Activated CD4-positive, alpha-beta T cell treated with anti-CD3 and anti-CD28 coated beads, Interleukin-2, amount 10 ng/mL, durations not matched to agents 24 days and 14 days (primary cell): ENCODE results near the gene EXT2. TPM values are rescaled to one million over a fixed set of nuclear protein-coding genes. Genes with fewer than 3 reads are reported as not detected.

Experiments used
- DNase-seq: peaks from one replicate; pipeline ENCODE4 v3.0.0; 2022
- H3K27ac Mint-ChIP-seq: one replicate; pipeline ENCODE4 v1.8.0; 2022; ENCODE audit warnings: mild to moderate bottlenecking, mixed read lengths
- H3K27me3 Mint-ChIP-seq: one replicate; pipeline ENCODE4 v1.8.0; 2022; ENCODE audit warnings: mixed read lengths
- H3K36me3 Mint-ChIP-seq: one replicate; pipeline ENCODE4 v1.8.0; 2022; ENCODE audit warnings: low read depth, mild to moderate bottlenecking, mixed read lengths
- H3K4me1 Mint-ChIP-seq: one replicate; pipeline ENCODE4 v1.8.0; 2021; ENCODE audit warnings: mixed read lengths
- H3K4me3 Mint-ChIP-seq: one replicate; pipeline ENCODE4 v1.8.0; 2022; ENCODE audit warnings: mild to moderate bottlenecking, moderate library complexity, mixed read lengths
- H3K9me3 Mint-ChIP-seq: one replicate; pipeline ENCODE4 v1.8.0; 2021; ENCODE audit warnings: mixed read lengths
- intact Hi-C: fragments of 100-400 bp; cut with micrococcal nuclease; formaldehyde crosslinking; loops from one replicate; pipeline ENCODE4 v1.15.1; 2023
- total RNA-seq: library from RNA; stranded (reverse); gene quantifications from 2 replicates; pipeline ENCODE4 v1.2.3, GENCODE V29; 2022

Gene EXT2
- total RNA-seq, 1 donor from 2014 or later: 35.1 TPM

DNA sequence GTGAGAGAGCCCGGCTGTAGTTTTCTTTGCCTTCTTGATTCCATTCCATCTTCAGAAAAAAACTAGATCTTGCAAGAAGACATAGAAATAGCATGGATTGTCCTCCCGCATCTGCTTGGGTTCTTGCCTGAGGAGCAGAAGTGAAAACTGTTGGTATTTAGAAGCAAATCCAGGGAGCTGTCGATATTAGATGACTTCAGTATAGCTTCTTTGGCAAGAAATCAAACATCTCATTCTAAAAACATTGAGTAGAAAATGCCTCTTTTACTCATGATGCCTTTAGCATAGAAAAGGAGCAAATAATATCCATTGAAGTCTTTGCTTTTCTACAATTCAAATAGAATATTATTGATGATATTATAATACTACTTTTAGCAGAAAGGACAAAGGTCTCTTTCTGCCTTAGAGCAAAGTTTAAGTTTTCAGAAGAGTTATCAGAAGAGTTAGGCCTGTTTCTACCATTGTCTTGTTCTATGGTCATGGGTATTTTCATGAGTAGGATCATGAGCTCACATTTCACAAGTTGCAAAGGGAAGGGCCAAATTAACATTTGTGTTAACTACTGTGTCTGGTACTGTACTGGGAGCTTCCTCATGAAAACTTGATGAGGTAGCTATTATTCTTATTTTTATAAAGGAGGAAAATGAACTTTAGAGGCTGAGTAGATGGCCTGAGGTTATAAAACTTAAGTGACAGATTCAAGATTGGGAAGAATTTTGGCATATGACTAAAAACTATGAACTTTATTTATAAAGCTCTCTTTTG, 49.7 kb downstream of the EXT2 start:
- Mint-ChIP-seq H3K27me3 (no peaks in the 10 kb centered on the region), H3K4me3 (no peak overlapping the region), H3K9me3 (no peaks in the 10 kb centered on the region), H3K36me3 (peaks cover 27% of the 10 kb centered on the region), H3K4me1 (no peaks in the 10 kb centered on the region), H3K27ac (no peak overlapping the region)
- intact Hi-C loops: no loop called here
- no peak for DNase-seq

DNA sequence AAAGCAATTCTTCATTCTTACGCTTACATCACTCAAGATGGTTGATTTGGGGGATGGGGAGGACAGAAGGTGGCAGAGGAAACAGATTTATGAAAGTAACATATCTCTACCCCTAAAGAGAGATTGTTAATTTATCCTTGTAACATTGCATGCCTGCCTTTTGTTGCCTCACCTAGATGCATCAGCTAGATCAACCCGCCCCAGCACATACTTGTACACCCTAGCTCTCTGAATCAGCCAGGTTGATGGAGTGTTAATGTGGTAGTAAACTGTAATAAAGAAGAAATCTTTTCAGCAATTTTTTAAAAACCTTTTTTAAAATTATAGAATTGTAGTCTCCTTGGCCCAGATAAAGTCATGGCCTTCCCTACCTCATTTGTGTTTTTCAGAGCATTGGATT, 51.5 kb downstream of the EXT2 start:
- peaks cover 5% of the 10 kb centered on the region for H3K9me3 Mint-ChIP-seq
- H3K27me3 Mint-ChIP-seq: no peaks in the 10 kb centered on the region
- DNase-seq: no peak
- peaks cover 40% of the 10 kb centered on the region for H3K36me3 Mint-ChIP-seq
- no peaks in the 10 kb centered on the region for H3K4me1 Mint-ChIP-seq
- intact Hi-C loops: no loop called here
- no peak overlapping the region for H3K4me3 Mint-ChIP-seq
- H3K27ac Mint-ChIP-seq: no peak overlapping the region

DNA sequence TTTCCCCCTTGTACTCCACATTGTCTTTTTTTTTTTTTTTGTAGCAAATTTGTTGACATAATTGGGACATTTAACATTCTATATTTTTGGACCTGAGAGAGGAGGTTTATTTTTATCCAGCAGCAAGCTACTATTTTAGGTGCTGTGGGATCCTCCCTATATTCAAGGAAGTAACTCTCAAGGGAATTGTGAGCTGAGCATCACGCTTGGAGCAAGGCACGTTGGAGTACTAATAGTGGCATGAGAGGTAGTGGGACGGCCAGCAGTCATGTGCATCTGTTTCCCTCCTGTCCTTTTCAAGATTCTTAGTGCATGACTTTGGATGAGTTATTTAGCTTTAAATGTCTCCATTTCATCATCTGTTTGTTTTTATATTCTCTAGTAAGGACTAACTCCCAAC, 52.3 kb downstream of the EXT2 start:
- no peak for DNase-seq
- H3K27ac Mint-ChIP-seq: no peak overlapping the region
- H3K27me3 Mint-ChIP-seq: no peaks in the 10 kb centered on the region
- H3K36me3 Mint-ChIP-seq: peaks cover 45% of the 10 kb centered on the region
- intact Hi-C loops: no loop called here
- H3K4me1 Mint-ChIP-seq: no peaks in the 10 kb centered on the region
- H3K9me3 Mint-ChIP-seq: peaks cover 6% of the 10 kb centered on the region
- no peak overlapping the region for H3K4me3 Mint-ChIP-seq

DNA sequence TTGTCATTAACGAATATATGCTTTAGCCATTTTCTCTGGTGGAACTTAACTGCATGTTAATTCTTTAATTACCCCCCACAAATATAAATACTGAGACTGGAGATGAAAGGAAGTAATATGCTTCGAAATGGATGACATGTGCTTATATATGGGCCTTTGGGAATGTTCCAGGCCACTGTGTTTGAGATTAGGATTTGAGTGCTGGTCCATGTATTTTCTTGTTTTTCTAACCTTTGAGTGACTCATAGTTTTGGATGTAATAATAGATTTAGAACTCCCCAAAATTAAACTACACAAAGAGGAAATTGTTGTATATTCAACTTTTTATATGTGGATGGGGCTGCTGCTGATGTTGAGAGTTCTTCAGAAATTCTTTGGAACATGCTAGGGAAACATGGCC, 54.2 kb downstream of the EXT2 start:
- H3K27ac Mint-ChIP-seq: no peak overlapping the region
- H3K9me3 Mint-ChIP-seq: peaks cover 12% of the 10 kb centered on the region
- H3K4me1 Mint-ChIP-seq: no peaks in the 10 kb centered on the region
- no peak overlapping the region for H3K4me3 Mint-ChIP-seq
- intact Hi-C loops: no loop called here
- DNase-seq: no peak
- no peaks in the 10 kb centered on the region for H3K27me3 Mint-ChIP-seq
- H3K36me3 Mint-ChIP-seq: peaks cover 51% of the 10 kb centered on the region

DNA sequence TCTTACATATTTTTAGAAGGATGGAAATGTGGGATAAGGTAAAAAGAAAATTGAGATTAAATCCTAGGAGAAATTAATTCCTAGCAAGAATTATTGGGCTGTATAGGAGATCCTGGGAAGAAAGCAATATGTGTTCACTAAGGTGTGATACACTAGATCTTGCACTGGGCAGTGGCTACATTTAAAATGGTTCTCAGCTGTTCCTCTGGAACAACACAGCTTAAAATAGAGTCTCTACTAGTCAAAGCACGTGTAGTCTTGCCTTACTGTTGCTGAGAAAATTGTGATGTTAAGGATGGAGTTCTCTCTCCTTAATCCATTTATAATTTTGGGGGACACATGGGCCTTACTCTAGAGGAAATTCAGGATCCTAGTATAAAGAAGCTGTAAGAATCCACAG, 54.9 kb downstream of the EXT2 start:
- Mint-ChIP-seq H3K4me1 (no peaks in the 10 kb centered on the region), H3K9me3 (peaks cover 16% of the 10 kb centered on the region), H3K36me3 (peaks cover 55% of the 10 kb centered on the region), H3K27ac (no peak overlapping the region), H3K4me3 (no peak overlapping the region), H3K27me3 (no peaks in the 10 kb centered on the region)
- DNase-seq: no peak
- intact Hi-C loops: no loop called here

DNA sequence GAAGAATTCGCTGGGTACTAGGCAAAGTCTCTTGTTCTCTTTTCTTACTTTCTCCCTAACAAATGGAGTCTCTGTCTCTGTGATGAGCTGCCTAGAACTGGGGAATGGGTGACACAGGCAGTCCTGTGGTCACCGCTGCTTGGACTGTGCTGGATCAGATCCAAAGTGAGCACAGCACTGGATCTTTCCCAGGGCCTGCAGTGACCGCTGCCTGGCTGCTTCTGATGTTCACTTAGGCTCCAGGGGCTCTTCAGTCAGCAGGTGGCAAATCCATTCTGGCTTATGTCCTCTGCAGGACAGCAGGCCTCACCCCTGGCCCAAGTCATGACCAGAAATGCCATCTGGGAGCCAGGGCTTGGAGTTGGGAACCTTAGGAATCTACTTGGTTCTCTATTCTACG, 61.5 kb downstream of the EXT2 start:
- H3K4me3 Mint-ChIP-seq: no peak overlapping the region
- H3K36me3 Mint-ChIP-seq: peaks cover 37% of the 10 kb centered on the region
- peaks cover 15% of the 10 kb centered on the region for H3K9me3 Mint-ChIP-seq
- no peaks in the 10 kb centered on the region for H3K27me3 Mint-ChIP-seq
- H3K27ac Mint-ChIP-seq: no peak overlapping the region
- peaks cover 12% of the 10 kb centered on the region for H3K4me1 Mint-ChIP-seq
- intact Hi-C loops: no loop called here
- no peak for DNase-seq

DNA sequence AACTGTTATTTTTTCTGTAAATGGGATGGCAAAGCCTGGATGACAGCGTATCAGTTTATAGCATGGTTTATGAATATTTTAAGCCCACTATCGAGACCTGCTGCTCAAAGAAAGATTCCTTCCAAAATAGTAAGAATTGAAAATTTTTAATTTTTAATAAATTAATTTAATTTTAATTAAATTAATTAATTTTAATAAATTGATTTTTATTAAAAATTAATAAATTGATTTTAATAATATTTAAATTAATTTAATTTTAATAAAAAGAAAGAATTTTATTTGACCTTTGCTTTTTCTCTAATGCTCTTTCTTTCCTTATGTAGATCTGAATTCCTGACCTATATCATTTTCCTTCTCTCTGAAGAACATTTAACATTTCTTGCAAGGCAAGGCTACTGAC, 62.9 kb downstream of the EXT2 start:
- Mint-ChIP-seq H3K27ac (no peak overlapping the region), H3K27me3 (no peaks in the 10 kb centered on the region), H3K9me3 (peaks cover 12% of the 10 kb centered on the region), H3K4me1 (peaks cover 12% of the 10 kb centered on the region), H3K4me3 (no peak overlapping the region), H3K36me3 (peaks cover 29% of the 10 kb centered on the region)
- intact Hi-C loops: no loop called here
- DNase-seq: no peak

DNA sequence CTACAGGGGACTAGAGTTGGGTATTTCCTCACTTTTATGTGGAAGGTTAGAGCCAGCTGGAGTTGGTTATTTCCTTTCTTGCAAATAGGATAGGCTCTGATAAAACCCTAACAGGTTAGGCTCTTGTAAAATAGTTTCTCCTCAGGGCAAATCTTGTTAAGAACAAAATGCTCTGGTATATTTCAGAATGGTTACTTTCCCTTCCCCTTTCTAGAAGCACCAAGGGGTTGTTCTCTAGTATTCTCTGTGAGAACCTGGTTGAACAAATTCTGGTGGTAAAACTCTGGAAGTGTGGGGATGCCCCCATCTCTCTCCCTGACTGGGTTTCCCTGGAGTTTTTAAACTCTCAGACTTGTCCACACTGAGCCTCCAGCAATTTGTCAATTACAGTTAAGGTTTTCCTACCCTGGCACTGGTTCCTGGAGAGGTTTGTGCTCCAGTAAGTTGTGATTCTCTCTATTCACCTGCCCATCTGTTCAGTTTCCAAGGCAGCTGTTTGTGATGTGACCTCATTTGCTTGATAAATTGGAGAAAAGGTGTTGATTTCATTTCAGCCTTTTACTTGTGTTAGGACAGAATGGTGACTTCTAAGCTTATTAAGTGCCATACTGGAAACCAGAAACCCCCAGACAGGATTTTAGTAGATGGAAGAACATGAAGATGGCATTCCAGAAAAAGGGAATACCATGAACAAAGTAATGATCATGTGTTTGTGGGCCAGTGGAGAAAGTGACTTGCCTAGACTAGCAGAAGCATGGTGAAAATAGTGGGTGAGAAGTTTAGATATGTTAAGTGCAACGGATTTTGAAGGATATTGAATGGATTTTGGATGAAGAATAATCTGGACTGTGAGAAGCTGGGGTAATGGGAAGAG, 64.6 kb downstream of the EXT2 start:
- H3K9me3 Mint-ChIP-seq: peaks cover 5% of the 10 kb centered on the region
- H3K36me3 Mint-ChIP-seq: peaks cover 22% of the 10 kb centered on the region
- DNase-seq: no peak
- H3K4me3 Mint-ChIP-seq: no peak overlapping the region
- no peak overlapping the region for H3K27ac Mint-ChIP-seq
- peaks cover 12% of the 10 kb centered on the region for H3K4me1 Mint-ChIP-seq
- intact Hi-C loops: no loop called here
- no peaks in the 10 kb centered on the region for H3K27me3 Mint-ChIP-seq

DNA sequence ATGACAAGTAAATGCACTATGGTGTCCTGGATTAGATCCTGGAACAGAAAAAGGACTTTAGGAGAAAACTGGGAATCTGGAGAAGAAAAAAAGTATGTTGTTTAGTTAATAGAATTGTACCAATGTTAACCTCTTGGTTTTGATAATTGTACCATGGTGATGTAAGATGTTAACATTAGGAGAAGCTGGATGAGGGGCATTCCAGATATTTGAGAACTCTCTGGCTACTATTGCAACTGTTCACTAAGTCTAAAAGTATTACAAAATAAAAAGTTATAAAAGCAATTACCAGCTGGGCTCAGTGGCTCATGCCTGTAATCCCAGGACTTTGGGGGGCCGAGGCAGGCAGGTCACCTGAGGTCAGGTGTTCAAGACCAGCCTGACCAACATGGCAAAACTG, 66.5 kb downstream of the EXT2 start:
- H3K4me1 Mint-ChIP-seq: peaks cover 12% of the 10 kb centered on the region
- no peak overlapping the region for H3K27ac Mint-ChIP-seq
- DNase-seq: no peak
- H3K4me3 Mint-ChIP-seq: no peak overlapping the region
- H3K36me3 Mint-ChIP-seq: peaks cover 14% of the 10 kb centered on the region
- H3K27me3 Mint-ChIP-seq: no peaks in the 10 kb centered on the region
- peaks cover 4% of the 10 kb centered on the region for H3K9me3 Mint-ChIP-seq
- intact Hi-C loops: no loop called here

DNA sequence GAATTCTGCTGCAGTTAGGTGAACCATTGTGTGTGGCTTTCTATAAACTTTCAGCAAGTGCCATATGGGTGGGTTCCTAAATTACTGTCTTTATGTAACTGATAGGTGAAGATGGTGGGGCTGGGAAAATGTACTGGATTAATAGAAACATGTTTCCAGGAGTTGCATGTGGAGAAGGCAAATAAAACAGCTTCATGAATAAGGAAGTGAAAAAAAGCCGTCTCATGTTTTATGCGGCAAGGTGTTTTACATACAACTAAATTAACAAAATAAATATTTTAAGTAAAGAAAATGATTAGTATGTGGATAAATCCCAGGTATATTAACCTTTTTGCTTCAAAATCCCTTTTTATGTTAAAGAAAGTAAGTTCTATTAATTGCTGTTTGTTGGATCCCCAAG, 67.2 kb downstream of the EXT2 start:
- H3K9me3 Mint-ChIP-seq: peaks cover 4% of the 10 kb centered on the region
- intact Hi-C loops: no loop called here
- DNase-seq: no peak
- no peak overlapping the region for H3K27ac Mint-ChIP-seq
- peaks cover 13% of the 10 kb centered on the region for H3K36me3 Mint-ChIP-seq
- H3K4me3 Mint-ChIP-seq: no peak overlapping the region
- peaks cover 12% of the 10 kb centered on the region for H3K4me1 Mint-ChIP-seq
- H3K27me3 Mint-ChIP-seq: no peaks in the 10 kb centered on the region

DNA sequence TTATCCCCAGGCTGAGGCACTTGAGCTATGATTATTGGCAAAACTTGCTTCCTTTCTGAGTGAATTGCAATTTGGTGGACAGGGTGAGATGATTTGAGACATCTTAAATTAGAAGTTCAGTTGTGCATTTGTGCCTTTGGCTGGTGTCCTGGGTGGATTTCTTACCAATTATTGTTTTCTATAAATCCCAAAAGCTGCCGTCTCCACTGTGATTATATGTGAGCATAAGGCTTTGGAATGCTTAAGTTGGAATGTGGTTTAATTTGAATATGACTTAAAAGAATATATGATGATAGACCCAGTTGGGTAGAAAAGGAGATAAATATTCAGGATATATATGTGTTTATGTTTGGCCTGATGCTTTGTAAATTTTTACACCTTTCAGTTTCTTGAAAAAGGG, 70.0 kb downstream of the EXT2 start:
- H3K4me3 Mint-ChIP-seq: no peak overlapping the region
- no peaks in the 10 kb centered on the region for H3K36me3 Mint-ChIP-seq
- DNase-seq: no peak
- H3K9me3 Mint-ChIP-seq: no peaks in the 10 kb centered on the region
- intact Hi-C loops: no loop called here
- no peaks in the 10 kb centered on the region for H3K27me3 Mint-ChIP-seq
- no peak overlapping the region for H3K27ac Mint-ChIP-seq
- H3K4me1 Mint-ChIP-seq: no peaks in the 10 kb centered on the region

DNA sequence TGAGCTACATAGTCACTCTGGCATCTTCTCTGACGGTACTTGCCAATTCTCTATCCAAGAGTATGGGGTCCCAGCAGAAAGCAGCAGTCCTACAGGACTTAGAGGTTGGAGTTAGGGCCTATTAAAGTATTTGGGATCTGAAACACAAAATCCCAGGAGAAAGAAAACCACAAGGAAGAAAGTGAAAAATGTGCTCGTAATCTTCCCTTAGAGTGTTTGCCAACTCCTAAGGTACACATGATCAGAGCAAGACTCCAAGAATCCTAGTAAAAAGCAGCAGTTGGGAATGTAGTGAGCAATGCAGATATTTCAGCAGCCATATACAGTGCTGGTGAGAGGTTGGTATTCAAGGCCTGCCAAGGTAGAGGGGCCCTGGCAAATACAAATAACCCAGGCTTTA, 71.6 kb downstream of the EXT2 start:
- Mint-ChIP-seq H3K27ac (no peak overlapping the region), H3K9me3 (no peaks in the 10 kb centered on the region), H3K27me3 (no peaks in the 10 kb centered on the region), H3K4me3 (no peak overlapping the region), H3K36me3 (no peaks in the 10 kb centered on the region), H3K4me1 (no peaks in the 10 kb centered on the region)
- intact Hi-C loops: no loop called here
- no peak for DNase-seq

DNA sequence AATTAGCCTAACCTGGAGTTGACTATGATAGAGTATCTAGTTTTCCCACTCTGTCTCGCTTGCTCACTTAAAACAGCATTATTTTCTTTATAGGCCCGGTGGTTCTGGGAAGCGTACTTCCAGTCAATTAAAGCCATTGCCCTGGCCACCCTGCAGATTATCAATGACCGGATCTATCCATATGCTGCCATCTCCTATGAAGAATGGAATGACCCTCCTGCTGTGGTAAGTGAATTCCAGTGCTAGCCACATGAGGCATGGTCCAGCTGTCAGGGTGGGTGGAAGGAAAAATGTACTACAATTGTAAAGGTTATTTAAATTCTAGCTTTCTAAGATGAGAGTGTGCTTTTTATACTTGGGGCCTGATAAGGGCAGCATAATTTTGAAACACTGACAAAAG, 76.0 kb downstream of the EXT2 start:
- Mint-ChIP-seq H3K36me3 (no peaks in the 10 kb centered on the region), H3K4me3 (no peak overlapping the region), H3K9me3 (no peaks in the 10 kb centered on the region), H3K4me1 (peaks cover 3% of the 10 kb centered on the region), H3K27me3 (no peaks in the 10 kb centered on the region), H3K27ac (no peak overlapping the region)
- no peak for DNase-seq
- intact Hi-C loops: no loop called here

DNA sequence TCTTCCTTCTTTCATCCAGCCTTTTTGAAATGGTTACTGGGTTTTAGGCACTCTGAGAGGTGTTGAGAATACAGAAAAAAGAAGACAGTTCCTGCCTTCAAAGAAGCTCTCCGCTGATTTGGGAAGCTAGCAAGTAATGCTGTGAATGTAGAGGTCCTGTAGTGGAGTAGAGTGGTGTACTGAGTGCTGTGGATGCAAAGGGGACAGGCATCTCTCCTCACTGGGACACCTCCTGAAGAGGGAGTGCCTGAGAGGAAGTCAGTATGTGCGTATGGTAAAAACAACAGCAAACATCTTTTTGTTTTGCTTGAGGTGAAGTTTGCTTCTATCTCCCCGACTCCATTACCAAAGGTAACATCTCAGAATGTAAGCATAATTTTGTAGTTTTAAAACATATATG, 77.5 kb downstream of the EXT2 start:
- Mint-ChIP-seq H3K36me3 (no peaks in the 10 kb centered on the region), H3K9me3 (no peaks in the 10 kb centered on the region), H3K4me1 (peaks cover 3% of the 10 kb centered on the region), H3K27ac (no peak overlapping the region), H3K4me3 (no peak overlapping the region), H3K27me3 (no peaks in the 10 kb centered on the region)
- DNase-seq: no peak
- intact Hi-C loops: no loop called here
